ENCODE results near the gene BABAM2.
A peak's percentile ranks its signal among the peaks of the same experiment; 100 is the strongest.
"Not testable (repeated sequence)": the region's sequence is repeated elsewhere in the genome, so short reads cannot be mapped to it uniquely, and the experiment has no call there.

Gene BABAM2

DNA sequence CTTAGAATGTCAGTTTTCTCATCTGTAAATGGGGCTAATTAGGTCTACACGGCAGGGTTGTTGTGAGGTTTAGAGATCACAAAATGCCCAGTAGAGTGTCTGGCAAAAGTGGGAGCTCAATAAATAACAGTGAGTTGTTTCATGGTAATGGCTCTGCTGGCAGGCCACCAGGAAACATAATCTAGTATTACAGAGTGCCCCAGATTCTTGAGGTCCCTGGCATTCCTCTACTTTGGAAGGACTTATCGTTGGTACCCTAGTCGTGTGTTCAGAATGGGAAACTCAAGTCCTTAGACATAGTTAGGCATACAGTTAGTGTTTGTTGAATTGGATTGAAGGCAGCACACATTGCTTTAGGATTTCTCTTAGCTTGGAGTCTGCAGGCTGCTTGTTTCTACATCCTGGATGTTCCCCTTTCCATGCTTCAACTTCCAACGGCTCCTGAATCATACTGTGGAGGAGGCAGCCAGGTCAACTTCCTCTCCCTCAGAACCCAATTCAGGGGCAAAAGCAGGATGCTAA is 340.6 kb downstream of the BABAM2 start:
- DNase-seq (ENCODE audit: low read depth, low spot score): no peak
- H3K4me3 ChIP-seq (ENCODE audit: low read length): no peak overlapping the region

DNA sequence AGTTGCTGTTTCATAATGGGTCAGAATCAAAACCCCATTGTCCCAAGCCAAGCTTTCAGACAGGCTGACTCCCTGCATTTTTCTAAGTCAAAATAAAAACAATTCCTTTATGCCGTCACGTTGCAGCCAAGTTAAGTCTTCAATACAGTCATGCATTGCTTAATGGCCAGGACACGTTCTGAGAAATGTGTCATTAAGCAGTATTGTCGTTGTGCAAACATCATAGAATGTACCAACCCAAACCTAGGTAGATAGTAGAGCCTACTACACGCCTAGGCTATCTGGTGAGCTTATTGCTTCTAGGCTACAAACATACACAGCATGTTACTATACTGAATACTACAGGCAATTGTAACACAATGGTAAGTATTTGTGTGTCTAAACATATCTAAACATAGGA is 341.8 kb downstream of the BABAM2 start:
- no peak for DNase-seq (ENCODE audit: low read depth, low spot score)
- no peak overlapping the region for H3K4me3 ChIP-seq (ENCODE audit: low read length)

- no peak overlapping the region for H3K4me3 ChIP-seq (ENCODE audit: low read length)
- peak; percentile 16 for DNase-seq (ENCODE audit: low read depth, low spot score)
Observed at GRCh38 chr2:28233164-28233676, 342.7 kb downstream of the BABAM2 start.

DNA sequence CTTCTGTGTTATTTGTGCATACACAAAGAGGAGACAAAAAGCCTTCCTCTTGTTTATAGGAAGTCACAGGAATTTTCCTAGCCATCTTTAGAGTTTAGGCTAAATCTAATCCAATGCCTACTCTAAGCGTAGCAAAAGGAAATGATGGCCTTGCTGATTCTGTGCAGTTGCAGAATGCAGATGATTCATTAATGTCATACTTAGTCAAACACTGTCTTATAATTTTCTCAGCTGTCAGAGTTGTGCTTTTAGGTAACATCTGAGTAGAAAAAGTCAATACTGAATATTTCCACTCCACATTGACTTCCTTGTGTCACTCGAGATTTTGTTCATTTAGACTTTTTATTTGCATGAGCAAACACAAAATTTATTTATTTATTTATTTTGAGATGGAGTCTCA is 344.3 kb downstream of the BABAM2 start:
- no peak for DNase-seq (ENCODE audit: low read depth, low spot score)
- no peak overlapping the region for H3K4me3 ChIP-seq (ENCODE audit: low read length)

- no peak for DNase-seq (ENCODE audit: low read depth, low spot score)
- H3K4me3 ChIP-seq (ENCODE audit: low read length): no peak overlapping the region
Observed at GRCh38 chr2:28239207-28239606, 348.7 kb downstream of the BABAM2 start.

- H3K4me3 ChIP-seq (ENCODE audit: low read length): no peak overlapping the region
- DNase-seq (ENCODE audit: low read depth, low spot score): no peak
Observed at GRCh38 chr2:28240937-28241336, 350.4 kb downstream of the BABAM2 start.

- H3K4me3 ChIP-seq (ENCODE audit: low read length): no peak overlapping the region
- no peak for DNase-seq (ENCODE audit: low read depth, low spot score)
Observed at GRCh38 chr2:28247290-28247689, 356.8 kb downstream of the BABAM2 start.

- DNase-seq (ENCODE audit: low read depth, low spot score): no peak
- H3K4me3 ChIP-seq (ENCODE audit: low read length): no peak overlapping the region
Observed at GRCh38 chr2:28247734-28248133, 357.2 kb downstream of the BABAM2 start.

DNA sequence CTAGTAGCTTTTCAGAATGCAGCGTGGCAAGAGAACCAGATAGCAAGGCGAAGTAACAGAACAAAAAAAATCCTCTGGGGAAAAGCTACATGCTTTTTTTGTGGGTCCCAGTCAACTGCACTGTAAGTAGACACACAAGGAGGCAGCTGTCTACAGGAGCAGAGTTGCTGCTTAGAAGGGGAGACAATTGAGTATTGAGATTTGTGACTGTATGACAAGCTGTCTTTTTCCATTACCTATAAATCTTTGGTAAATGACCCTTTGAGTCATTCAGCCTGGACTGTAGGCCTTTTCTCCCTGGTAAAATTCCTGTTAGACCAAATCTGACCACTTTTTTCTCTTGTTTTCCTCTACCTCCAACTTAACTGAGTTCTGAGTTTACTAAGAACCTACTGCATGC is 358.0 kb downstream of the BABAM2 start:
- DNase-seq (ENCODE audit: low read depth, low spot score): no peak
- no peak overlapping the region for H3K4me3 ChIP-seq (ENCODE audit: low read length)

- H3K4me3 ChIP-seq (ENCODE audit: low read length): no peak overlapping the region
- no peak for DNase-seq (ENCODE audit: low read depth, low spot score)
Observed at GRCh38 chr2:28250006-28250405, 359.5 kb downstream of the BABAM2 start.

- H3K4me3 ChIP-seq (ENCODE audit: low read length): no peak overlapping the region
- no peak for DNase-seq (ENCODE audit: low read depth, low spot score)
Observed at GRCh38 chr2:28251337-28251736, 360.8 kb downstream of the BABAM2 start.

DNA sequence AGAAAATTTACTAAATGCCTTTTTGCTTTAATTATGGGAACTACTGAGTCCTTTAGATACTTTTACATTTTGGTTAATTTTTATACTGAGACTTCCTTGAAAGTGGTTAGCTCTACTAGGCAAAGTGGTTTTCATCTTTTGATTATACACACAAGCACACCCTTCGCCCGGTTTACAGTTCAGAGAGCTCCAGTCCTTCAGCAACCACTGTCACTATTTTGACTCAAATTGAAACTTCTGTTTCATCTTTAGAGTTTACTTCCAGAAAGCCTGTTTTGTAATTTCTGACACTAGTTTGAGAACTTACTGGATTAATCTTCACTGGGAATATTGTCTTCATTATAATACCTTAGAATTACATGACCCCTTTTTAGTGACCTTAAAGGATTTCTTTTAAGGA is 361.8 kb downstream of the BABAM2 start:
- no peak overlapping the region for H3K4me3 ChIP-seq (ENCODE audit: low read length)
- DNase-seq (ENCODE audit: low read depth, low spot score): no peak

DNA sequence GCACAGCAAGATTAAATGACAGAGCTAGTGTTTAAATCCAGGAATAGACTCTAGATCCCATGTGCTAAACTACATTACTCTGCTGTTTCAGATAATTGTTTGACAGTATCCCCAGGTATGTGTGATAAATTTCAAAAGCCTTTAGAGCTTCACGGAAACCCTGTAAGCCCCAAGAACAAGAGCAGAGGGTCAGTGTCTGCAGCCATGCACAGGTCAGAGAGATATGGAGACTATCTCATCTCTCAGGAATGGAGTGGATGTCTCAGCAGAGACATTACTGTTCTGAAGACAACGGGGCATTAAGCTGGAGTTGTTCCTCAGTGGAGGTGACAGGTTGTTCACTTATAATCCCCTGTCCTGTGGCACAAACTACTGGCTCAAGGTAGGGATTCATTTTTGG is 363.0 kb downstream of the BABAM2 start:
- DNase-seq (ENCODE audit: low read depth, low spot score): no peak
- no peak overlapping the region for H3K4me3 ChIP-seq (ENCODE audit: low read length)

DNA sequence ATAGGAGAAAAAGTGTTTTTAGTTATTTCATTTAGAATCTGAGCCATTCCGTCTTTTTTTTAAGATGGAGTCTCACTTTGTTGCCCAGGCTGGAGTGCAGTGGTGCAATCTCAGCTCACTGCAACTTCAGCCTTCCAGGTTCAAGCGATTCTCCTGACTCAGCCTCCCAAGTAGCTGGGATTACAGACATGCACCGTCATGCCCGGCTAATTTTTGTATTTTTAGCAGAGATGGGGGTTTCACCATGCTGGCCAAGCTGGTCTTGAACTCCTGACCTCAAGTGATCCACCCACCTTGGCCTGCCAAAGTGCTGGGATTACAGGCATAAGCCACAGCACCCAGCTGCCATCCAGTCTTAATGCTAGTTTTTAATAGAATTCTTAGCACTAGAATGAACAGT is 364.7 kb downstream of the BABAM2 start:
- H3K4me3 ChIP-seq (ENCODE audit: low read length); DNase-seq (ENCODE audit: low read depth, low spot score): not testable (repeated sequence)

DNA sequence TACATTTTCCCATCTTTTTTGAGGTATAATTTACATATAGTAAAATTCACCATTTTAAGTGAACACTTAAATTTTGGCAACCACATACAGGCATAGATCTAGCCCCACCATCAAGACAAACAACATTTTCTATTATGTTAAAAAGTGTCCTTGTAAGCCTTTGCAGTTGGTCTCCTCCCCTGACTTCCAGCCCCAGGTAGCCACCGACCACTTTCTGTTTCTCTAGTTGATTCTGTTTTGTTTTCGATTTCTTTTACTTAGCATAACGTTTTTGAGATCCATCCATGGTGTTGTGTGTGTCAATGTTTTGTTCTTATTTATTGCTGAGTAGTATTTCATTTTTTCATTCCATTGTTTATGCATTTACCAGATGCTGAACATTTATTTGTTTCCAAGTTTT is 366.7 kb downstream of the BABAM2 start:
- no peak for DNase-seq (ENCODE audit: low read depth, low spot score)
- no peak overlapping the region for H3K4me3 ChIP-seq (ENCODE audit: low read length)

DNA sequence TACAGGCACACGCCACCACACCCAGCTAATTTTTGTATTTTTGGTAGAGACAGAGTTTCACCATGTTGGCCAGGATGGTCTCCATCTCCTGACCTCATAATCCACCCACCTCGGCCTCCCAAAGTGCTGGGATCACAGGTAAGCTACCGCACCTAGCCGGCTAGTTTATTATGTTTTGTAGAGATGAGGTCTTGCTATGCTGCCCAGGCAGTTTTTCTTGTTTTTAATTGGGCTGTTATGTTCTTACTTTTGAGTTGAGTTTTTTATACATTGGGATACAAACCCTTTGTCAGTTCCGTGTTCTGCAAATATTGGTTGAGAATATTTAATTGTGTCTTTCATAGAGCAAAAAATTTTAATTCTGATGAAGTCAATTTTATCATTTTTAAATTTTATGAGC is 368.7 kb downstream of the BABAM2 start:
- H3K4me3 ChIP-seq (ENCODE audit: low read length); DNase-seq (ENCODE audit: low read depth, low spot score): not testable (repeated sequence)

DNA sequence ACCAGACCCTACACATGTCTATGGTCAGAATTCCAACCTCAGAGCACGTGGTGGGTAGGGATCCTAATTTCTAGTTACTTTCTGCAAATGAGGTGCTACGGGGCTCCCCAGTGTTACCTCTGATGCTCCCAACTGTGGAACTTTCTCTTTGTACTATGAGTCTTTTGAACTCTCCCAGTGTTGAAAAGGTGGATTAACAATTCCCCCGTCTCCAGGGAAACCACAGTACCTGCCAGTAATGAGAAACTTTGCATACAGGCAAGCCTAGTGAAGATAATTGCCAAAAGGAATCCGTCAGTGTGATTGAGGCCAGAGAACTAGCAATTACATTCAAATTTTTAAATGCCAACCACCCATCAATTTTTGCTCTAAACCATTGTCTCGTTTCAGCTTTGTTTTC is 373.2 kb downstream of the BABAM2 start:
- H3K4me3 ChIP-seq (ENCODE audit: low read length): no peak overlapping the region
- DNase-seq (ENCODE audit: low read depth, low spot score): no peak

GRCh38 chr2:28267282-28267681 is 376.8 kb downstream of the BABAM2 start:
- no peak for DNase-seq (ENCODE audit: low read depth, low spot score)

DNA sequence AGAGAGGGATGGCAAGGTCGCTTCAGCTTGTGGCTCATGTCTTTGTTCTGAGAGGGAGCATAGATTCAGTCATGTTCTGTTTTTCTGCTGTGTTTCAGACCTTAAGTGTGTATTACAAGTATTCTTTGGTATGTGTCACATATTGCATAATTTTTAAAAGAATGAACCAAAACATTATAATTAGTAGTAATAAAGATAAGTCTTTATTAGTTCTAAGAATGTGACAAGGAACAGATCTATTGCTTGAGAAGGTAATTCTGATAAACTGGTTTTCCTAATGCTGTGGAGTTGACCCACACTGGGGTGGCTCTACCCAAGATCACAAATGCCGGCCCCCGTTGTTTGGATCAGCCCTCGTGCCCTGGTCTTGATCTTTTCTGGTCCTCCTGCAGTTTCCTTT is 377.9 kb downstream of the BABAM2 start:
- no peak for DNase-seq (ENCODE audit: low read depth, low spot score)
- no peak overlapping the region for H3K4me3 ChIP-seq (ENCODE audit: low read length)

More at GRCh38 chr2:28267282-28267681, 376.8 kb downstream of the BABAM2 start:
- H3K4me3 ChIP-seq (ENCODE audit: low read length): no peak overlapping the region

GRCh38 chr2:28269019-28269784 is 378.7 kb downstream of the BABAM2 start:
- DNase-seq (ENCODE audit: low read depth, low spot score): peak; percentile 11
- no peak overlapping the region for H3K4me3 ChIP-seq (ENCODE audit: low read length)
